CD4-positive, CD25-positive, alpha-beta regulatory T cell (primary cell): ENCODE data around the gene CFAP54. TPM values are rescaled to one million over a fixed set of nuclear protein-coding genes. Genes with fewer than 3 reads are reported as not detected.
A peak's percentile ranks its signal among the peaks of the same experiment; 100 is the strongest.

Experiments
- ATAC-seq, 2 donors: fragments of 150-1000 bp; cut with Tn5 transposase; one replicate each; pipeline ENCODE4 v1.10.0; 2021; ENCODE audit warnings: low read depth in 2 of 2, moderate number of reproducible peaks in 2 of 2, moderate library complexity in 1 of 2
- DNase-seq, 3 donors: peaks; one replicate each; pipeline versions ENCODE4 v3.0.0 to v3.0.0-alpha.2; 2012 to 2022; ENCODE audit warnings: mixed read lengths in 1 of 3
- H3K27ac ChIP-seq: one replicate; pipeline ENCODE4 v1.7.0; 2013; ENCODE audit warnings: mild to moderate bottlenecking, low read length; ENCODE audit not compliant: insufficient read depth, poor library complexity, severe bottlenecking
- H3K27me3 ChIP-seq: one replicate; pipeline ENCODE4 v1.7.0; 2013; ENCODE audit warnings: low read length; ENCODE audit not compliant: control insufficient read depth, insufficient read depth
- H3K36me3 ChIP-seq: one replicate; pipeline ENCODE4 v1.7.0; 2013; ENCODE audit warnings: mild to moderate bottlenecking, low read length, moderate library complexity; ENCODE audit not compliant: control insufficient read depth, insufficient read depth
- H3K4me1 ChIP-seq: 2 replicates; pipeline ENCODE4 v1.7.0; 2013; ENCODE audit warnings: mild to moderate bottlenecking, low read length; ENCODE audit not compliant: insufficient read depth, control insufficient read depth, poor library complexity, severe bottlenecking
- H3K4me3 ChIP-seq: one replicate; pipeline ENCODE4 v1.7.0; 2013; ENCODE audit warnings: low read depth, mild to moderate bottlenecking, low read length, moderate library complexity
- H3K9me3 ChIP-seq, 2 experiments: 1 replicate in 1 of 2; 2 replicates in 1 of 2; pipeline ENCODE4 v1.7.0; 2013; ENCODE audit warnings: low read length in 2 of 2, mild to moderate bottlenecking in 1 of 2, moderate library complexity in 1 of 2; ENCODE audit not compliant: control insufficient read depth in 2 of 2
- H3K27ac Mint-ChIP-seq, 3 donors: one replicate each; pipeline ENCODE4 v1.8.0; 2020 to 2022; ENCODE audit warnings: mild to moderate bottlenecking in 3 of 3, mixed read lengths in 3 of 3, moderate library complexity in 2 of 3
- H3K27me3 Mint-ChIP-seq: one replicate; pipeline ENCODE4 v1.8.0; 2022; ENCODE audit warnings: mild to moderate bottlenecking, mixed read lengths
- H3K36me3 Mint-ChIP-seq: one replicate; pipeline ENCODE4 v1.8.0; 2020; ENCODE audit warnings: mixed read lengths
- H3K4me1 Mint-ChIP-seq, 4 donors: one replicate each; pipeline ENCODE4 v1.8.0; 2020 to 2022; ENCODE audit warnings: mixed read lengths in 4 of 4, mild to moderate bottlenecking in 1 of 4
- H3K4me3 Mint-ChIP-seq, 4 donors: one replicate each; pipeline ENCODE4 v1.8.0; 2020 to 2022; ENCODE audit warnings: mild to moderate bottlenecking in 4 of 4, mixed read lengths in 4 of 4, moderate library complexity in 3 of 4
- H3K9me3 Mint-ChIP-seq, 7 donors: one replicate each; pipeline ENCODE4 v1.8.0; 2020 to 2022; ENCODE audit warnings: mixed read lengths in 7 of 7, mild to moderate bottlenecking in 3 of 7, moderate library complexity in 2 of 7
- polyA plus RNA-seq, 4 donors: library from polyadenylated mRNA; unstranded; fragments of 300-500 nt; fragmentation: Illumina TruSeq; gene quantifications; one replicate each; pipeline ENCODE4 v1.2.3, GENCODE V29; 2021
- total RNA-seq: library from RNA; stranded (reverse); gene quantifications from one replicate; pipeline ENCODE4 v1.2.3, GENCODE V29; 2022

CFAP54 gene
- total and polyA plus RNA-seq, 5 donors from 2014 or later, result 0.07 to 0.32 (median 0.27) TPM; not detected in 2

DNA sequence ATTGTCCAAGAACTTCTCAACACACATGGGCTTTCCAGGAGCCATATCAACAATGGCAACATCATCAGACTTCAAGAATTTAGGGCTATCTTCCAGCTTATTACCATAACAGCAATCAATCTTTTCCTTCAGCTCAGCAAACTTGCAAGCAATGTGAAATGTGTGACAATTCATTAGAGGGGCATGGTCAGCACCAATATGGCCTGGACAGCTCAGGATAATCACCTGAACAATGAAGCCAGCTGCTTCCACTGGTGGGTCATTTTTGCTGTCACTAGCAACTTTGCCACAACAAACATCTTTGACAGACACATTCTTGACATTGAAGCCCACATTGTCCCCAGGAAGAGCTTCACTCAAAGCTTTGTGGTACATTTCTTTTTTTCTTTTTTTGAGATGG, 411.8 kb downstream of the CFAP54 start:
- peaks cover 5% of the 10 kb centered on the region for H3K27me3 ChIP-seq
- H3K36me3 ChIP-seq, result no peaks in the 10 kb centered on the region
- Mint-ChIP-seq H3K36me3 (no peaks in the 10 kb centered on the region), H3K27ac (no peak overlapping the region), H3K9me3 (no peaks in the 10 kb centered on the region), H3K4me3 (no peak overlapping the region), H3K4me1 (peaks cover 0 to 3% (median 3%) of the 10 kb centered on the region in 4 donors), H3K27me3 (peaks cover 25% of the 10 kb centered on the region)
- H3K27ac ChIP-seq, result no peak overlapping the region
- no peak overlapping the region for H3K4me3 ChIP-seq
- ATAC-seq (no peak), DNase-seq (no peak)
- H3K4me1 ChIP-seq, result no peaks in the 10 kb centered on the region
- H3K9me3 ChIP-seq, result no peaks in the 10 kb centered on the region

DNA sequence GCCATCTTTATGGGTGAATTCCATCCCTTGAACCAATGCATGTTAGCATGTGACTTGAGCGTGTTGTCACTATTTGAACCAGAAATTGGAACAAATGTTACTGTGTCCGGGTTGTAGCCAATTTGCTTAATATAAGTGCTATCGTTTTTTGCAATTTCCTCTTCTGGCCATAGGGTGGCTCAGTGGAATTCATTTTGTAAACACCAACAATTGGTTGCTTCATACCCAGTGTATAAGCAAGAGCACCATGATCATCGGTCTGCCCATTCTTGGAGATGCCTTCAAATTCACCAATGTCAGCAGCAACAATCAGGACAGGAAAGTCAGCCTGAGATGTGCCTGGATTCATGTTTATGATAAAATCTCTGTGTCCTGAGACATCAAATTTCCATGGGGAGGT, 412.7 kb downstream of the CFAP54 start:
- Mint-ChIP-seq H3K36me3 (no peaks in the 10 kb centered on the region), H3K27me3 (peaks cover 25% of the 10 kb centered on the region)

DNA sequence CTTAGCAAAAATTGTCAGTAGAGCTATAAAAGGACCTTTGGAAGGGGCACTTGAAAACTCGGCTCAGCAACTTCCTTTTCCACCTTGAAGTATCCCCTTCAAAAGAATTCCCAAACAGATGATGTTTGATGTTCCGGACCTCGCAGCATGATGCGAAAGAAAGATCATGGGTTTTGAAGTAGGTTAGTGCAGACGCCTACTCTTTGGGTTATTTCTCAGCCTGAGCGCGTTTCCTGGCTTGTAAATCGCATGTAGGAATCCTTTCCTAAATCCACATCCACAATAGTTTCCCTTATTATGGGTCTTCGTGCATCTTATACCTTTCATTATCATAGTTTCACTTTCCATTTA, 417.1 kb downstream of the CFAP54 start:
- Mint-ChIP-seq H3K9me3 (peaks cover 0 to 3% (median 0%) of the 10 kb centered on the region in 7 donors), H3K27me3 (peaks cover 19% of the 10 kb centered on the region), H3K27ac (peak overlapping the region; percentile 98 to 99 (median 99)), H3K4me3 (peak overlapping the region; percentile 94 to 97 (median 96)), H3K4me1 (peaks cover 27 to 50% (median 42%) of the 10 kb centered on the region in 4 donors), H3K36me3 (peaks cover 4% of the 10 kb centered on the region)
- DNase-seq (no peak), ATAC-seq (no peak)
- Histone ChIP-seq H3K4me1 (peaks cover 37% of the 10 kb centered on the region), H3K27ac (peak overlapping the region; percentile 98), H3K4me3 (peak overlapping the region; percentile 100), H3K36me3 (no peaks in the 10 kb centered on the region), H3K27me3 (peaks cover 5% of the 10 kb centered on the region), H3K9me3 (no peaks in the 10 kb centered on the region)

More for the DNA sequence above, 412.7 kb downstream of the CFAP54 start:
- H3K27ac ChIP-seq, result no peak overlapping the region
- no peaks in the 10 kb centered on the region for H3K4me1 ChIP-seq
- ATAC-seq (no peak), DNase-seq (peak in 1 of 3 donors; percentile 15)
- H3K36me3 ChIP-seq, result no peaks in the 10 kb centered on the region
- no peak overlapping the region for H3K4me3 ChIP-seq
- Mint-ChIP-seq H3K4me3 (peak overlapping the region in 1 of 4 donors; percentile 8), H3K9me3 (no peaks in the 10 kb centered on the region), H3K4me1 (peaks cover 5 to 11% (median 7%) of the 10 kb centered on the region in 4 donors), H3K27ac (no peak overlapping the region)
- peaks cover 5% of the 10 kb centered on the region for H3K27me3 ChIP-seq
- H3K9me3 ChIP-seq, result no peaks in the 10 kb centered on the region

DNA sequence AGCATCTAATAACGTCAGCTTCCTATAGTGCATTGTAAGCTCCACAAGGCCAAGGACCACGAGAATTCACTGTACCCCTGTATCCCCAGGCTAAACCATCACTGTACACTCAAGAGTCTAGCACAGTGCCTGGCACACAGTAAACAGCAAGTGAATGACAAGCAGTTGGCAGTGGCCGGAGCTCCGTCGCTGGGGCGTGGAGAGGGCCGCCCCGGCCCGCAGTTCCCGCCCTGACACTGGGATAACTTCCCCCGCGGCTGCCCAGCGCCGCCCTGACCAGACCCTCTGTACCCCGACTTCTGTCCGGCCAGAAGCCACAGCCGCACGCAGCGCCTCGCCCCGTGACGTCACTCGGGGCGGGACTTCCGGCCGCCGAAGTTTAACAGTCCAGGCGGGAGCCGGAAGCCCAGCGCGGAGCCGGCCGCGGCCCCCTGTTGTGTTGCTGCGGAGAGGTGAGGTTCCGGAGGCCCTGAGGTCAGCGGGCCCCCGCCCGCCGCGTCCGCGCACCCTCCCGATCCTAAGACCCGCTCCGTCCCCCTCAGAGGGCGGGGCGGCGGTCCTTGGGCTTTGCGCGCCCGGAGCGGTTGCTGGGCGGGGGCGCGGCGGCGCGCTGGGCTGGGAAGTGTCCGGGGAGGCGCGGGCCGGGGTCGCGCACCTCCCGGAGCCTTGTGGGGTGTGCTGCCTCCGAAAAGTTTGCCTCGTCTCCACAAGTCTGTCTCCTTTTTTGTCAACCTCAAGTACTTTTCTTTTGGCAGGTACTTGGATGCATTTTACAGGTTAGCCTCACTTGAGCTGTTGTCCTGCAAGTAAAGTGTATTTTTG, 417.7 kb downstream of the CFAP54 start, which contains the start of gene NEDD1:
TSS of gene NEDD1 (plus strand) at position 409 of the 822 bp plus-strand sequence. CDS start 2,503 bp downstream, outside the sequence.
- Histone ChIP-seq H3K27ac (peak within 1 kb of the TSS; percentile 98), H3K27me3 (peaks cover 5% of the 10 kb centered on the region), H3K4me3 (peak within 1 kb of the TSS; percentile 100), H3K4me1 (peaks cover 39% of the 10 kb centered on the region), H3K9me3 (no peaks in the 10 kb centered on the region), H3K36me3 (no peaks in the 10 kb centered on the region)
- Mint-ChIP-seq H3K36me3 (peaks cover 4% of the 10 kb centered on the region), H3K9me3 (peaks cover 0 to 3% (median 0%) of the 10 kb centered on the region in 7 donors), H3K27me3 (peaks cover 15% of the 10 kb centered on the region), H3K27ac (peak within 1 kb of the TSS; percentile 98 to 99 (median 99)), H3K4me1 (peaks cover 30 to 53% (median 45%) of the 10 kb centered on the region in 4 donors), H3K4me3 (peak within 1 kb of the TSS; percentile 94 to 97 (median 97))
- peak; percentile 81 to 82 for ATAC-seq
- DNase-seq, result peak; percentile 79 to 88 (median 83)

DNA sequence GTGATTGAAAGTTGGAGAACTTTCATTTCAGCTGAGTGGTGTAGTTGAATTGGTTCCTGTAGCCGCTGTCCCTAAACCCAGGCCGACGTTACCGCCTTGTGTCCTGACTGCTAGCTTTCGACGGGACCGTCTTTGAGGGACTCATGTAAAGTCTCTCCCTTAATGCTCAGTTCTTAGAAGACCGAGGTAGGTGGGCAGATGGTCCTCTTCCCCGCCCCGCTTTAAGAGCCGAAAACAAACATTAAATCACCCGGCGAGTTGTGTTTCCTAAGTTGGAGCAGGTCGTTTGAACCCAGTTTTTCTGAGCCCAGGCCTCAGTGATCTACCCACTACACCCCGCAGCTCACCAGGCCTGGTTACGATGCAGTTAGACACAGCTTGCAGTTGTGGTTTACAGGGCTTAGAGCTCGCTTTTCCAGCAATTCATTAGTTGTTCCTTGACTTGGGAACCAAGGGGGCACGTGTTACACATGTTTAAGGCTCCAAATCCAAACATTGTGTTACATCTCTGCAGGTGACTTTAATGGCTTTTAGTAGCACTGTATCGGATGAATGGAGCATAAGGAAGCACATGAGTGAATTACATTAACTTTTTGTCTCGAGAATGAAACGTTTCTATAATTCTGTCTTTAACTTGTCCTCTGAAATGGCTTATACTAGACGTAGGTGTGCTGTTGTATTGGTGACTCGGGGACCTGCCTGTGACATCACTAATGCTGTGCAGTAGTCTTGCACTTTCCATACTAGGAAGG, 418.5 kb downstream of the CFAP54 start:
- Histone ChIP-seq H3K27ac (peak overlapping the region; percentile 98), H3K4me3 (peak overlapping the region; percentile 94), H3K4me1 (peaks cover 39% of the 10 kb centered on the region), H3K9me3 (no peaks in the 10 kb centered on the region), H3K27me3 (peaks cover 5% of the 10 kb centered on the region), H3K36me3 (no peaks in the 10 kb centered on the region)
- peaks cover 0 to 3% (median 0%) of the 10 kb centered on the region in 7 donors for H3K9me3 Mint-ChIP-seq
- H3K27me3 Mint-ChIP-seq, result peaks cover 15% of the 10 kb centered on the region
- peaks cover 35 to 53% (median 47%) of the 10 kb centered on the region in 4 donors for H3K4me1 Mint-ChIP-seq
- peak; percentile 3 to 54 (median 32) for DNase-seq
- H3K36me3 Mint-ChIP-seq, result peaks cover 8% of the 10 kb centered on the region
- ATAC-seq, result peak; percentile 31 to 38
- peak overlapping the region; percentile 94 to 97 (median 97) for H3K4me3 Mint-ChIP-seq
- peak overlapping the region; percentile 97 to 99 (median 97) for H3K27ac Mint-ChIP-seq

- H3K9me3 ChIP-seq, result no peaks in the 10 kb centered on the region
- ATAC-seq (no peak), DNase-seq (no peak)
- peak overlapping the region; percentile 94 to 97 (median 97) for H3K4me3 Mint-ChIP-seq
- H3K27me3 ChIP-seq, result peaks cover 5% of the 10 kb centered on the region
- peaks cover 0 to 3% (median 0%) of the 10 kb centered on the region in 7 donors for H3K9me3 Mint-ChIP-seq
- H3K27ac ChIP-seq, result peak overlapping the region; percentile 98
- peak overlapping the region; percentile 94 for H3K4me3 ChIP-seq
- H3K4me1 Mint-ChIP-seq, result peaks cover 35 to 56% (median 49%) of the 10 kb centered on the region in 4 donors
- H3K36me3 ChIP-seq, result no peaks in the 10 kb centered on the region
- H3K4me1 ChIP-seq, result peaks cover 39% of the 10 kb centered on the region
- H3K27me3 Mint-ChIP-seq, result peaks cover 13% of the 10 kb centered on the region
- peaks cover 8% of the 10 kb centered on the region for H3K36me3 Mint-ChIP-seq
- H3K27ac Mint-ChIP-seq, result peak overlapping the region; percentile 97 to 99 (median 97)
Observed at GRCh38 chr12:96908423-96908675, 419.0 kb downstream of the CFAP54 start.

- Histone ChIP-seq H3K4me3 (no peak overlapping the region), H3K27me3 (no peaks in the 10 kb centered on the region), H3K9me3 (no peaks in the 10 kb centered on the region), H3K27ac (no peak overlapping the region), H3K36me3 (peaks cover 5% of the 10 kb centered on the region), H3K4me1 (peaks cover 38% of the 10 kb centered on the region)
- Mint-ChIP-seq H3K36me3 (peaks cover 15% of the 10 kb centered on the region), H3K4me1 (peaks cover 47 to 70% (median 59%) of the 10 kb centered on the region in 4 donors), H3K9me3 (peaks cover 0 to 6% (median 0%) of the 10 kb centered on the region in 7 donors), H3K27ac (no peak overlapping the region), H3K27me3 (no peaks in the 10 kb centered on the region), H3K4me3 (no peak overlapping the region)
- ATAC-seq (no peak), DNase-seq (no peak)
Observed at GRCh38 chr12:96912261-96912660, 422.9 kb downstream of the CFAP54 start.
